AG04449 (cell line): ENCODE results near the gene MCM9.
"Not testable (repeated sequence)": the region's sequence is repeated elsewhere in the genome, so short reads cannot be mapped to it uniquely, and the experiment has no call there.

Experiments
- CTCF ChIA-PET: fragments of 350-600 bp; formaldehyde crosslinking; extraction: SDS; loops from one replicate; lab custom pipeline; 2021; ENCODE audit warnings: antibody characterized with exemption; lab: Yijun Ruan, JAX
- POLR2A ChIA-PET: fragments of 400-600, 350-600 bp; formaldehyde crosslinking; extraction: SDS; loops from one replicate; lab custom pipeline; 2020; ENCODE audit warnings: antibody characterized with exemption, inconsistent platforms; lab: Yijun Ruan, JAX
- DNase-seq: peaks from one replicate; pipeline ENCODE4 v3.0.0-alpha.2; 2010; ENCODE audit warnings: low read depth, low spot score
- H3K4me3 ChIP-seq: 2 replicates; pipeline ENCODE4 v1.5.1; 2011; ENCODE audit warnings: low read depth, mild to moderate bottlenecking, control low read depth, low read length
- TF ChIP-seq, protein P1 (sequence below): IDR thresholded peaks from one replicate; pipeline ENCODE4 v1.5.1; 2011; ENCODE audit warnings: mild to moderate bottlenecking, moderate library complexity, low read length, control low read depth, inconsistent platforms; ENCODE audit not compliant: insufficient read depth; ENCODE audit errors: missing control alignments

MCM9 gene

DNA sequence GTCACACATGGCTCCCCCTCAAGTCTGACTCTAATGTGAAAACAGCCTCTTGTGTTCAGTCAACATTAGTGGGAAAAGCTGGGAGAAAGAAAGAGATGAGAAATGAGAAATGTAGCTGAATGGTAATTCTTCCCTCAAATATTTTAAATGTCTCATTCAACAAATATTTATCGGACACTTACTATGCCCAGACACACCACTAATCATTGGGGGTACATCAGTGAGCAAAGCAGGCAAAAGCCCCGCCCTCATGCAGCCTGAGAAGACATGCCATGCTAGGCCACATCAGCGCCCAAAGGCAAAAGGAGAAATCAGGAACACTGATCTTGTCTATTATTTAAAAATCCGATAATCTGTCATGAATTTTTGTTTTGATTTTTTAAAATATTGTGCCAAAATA, 130.9 kb downstream of the MCM9 start:
- TF ChIP-seq, protein P1, sequence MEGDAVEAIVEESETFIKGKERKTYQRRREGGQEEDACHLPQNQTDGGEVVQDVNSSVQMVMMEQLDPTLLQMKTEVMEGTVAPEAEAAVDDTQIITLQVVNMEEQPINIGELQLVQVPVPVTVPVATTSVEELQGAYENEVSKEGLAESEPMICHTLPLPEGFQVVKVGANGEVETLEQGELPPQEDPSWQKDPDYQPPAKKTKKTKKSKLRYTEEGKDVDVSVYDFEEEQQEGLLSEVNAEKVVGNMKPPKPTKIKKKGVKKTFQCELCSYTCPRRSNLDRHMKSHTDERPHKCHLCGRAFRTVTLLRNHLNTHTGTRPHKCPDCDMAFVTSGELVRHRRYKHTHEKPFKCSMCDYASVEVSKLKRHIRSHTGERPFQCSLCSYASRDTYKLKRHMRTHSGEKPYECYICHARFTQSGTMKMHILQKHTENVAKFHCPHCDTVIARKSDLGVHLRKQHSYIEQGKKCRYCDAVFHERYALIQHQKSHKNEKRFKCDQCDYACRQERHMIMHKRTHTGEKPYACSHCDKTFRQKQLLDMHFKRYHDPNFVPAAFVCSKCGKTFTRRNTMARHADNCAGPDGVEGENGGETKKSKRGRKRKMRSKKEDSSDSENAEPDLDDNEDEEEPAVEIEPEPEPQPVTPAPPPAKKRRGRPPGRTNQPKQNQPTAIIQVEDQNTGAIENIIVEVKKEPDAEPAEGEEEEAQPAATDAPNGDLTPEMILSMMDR, result no peak
- no peak for DNase-seq
- ChIA-PET POLR2A (no interaction called here), CTCF (interaction anchor here (1.4 to 5.6 kb wide), 3 partner anchors 14 to 520 kb away, joined by 3 to 85 read pairs (median 18); no protein-coding TSS in a partner anchor)
- no peak overlapping the region for H3K4me3 ChIP-seq

DNA sequence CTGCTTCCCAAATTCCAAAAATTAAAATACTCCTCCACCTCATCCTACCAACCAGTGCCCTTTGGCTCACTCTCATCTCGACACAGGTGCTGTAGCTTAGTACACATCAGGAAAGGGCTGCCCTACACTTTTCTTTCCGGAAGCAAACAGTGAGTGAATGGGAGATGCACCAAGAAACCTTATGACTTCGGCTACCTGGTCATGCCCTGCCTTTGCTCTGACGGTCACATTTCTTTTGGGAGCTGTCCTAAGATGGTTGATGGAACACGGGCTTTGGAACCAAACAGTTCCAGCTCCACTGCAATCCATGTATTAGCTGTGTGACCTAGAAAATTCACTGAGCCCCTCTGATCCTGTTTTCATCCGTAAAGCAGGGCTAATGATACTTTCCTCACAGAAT, 133.7 kb downstream of the MCM9 start:
- ChIA-PET CTCF (interaction anchor here (1.0 to 5.6 kb wide), 20 partner anchors 8 to 518 kb away, joined by 3 to 85 read pairs (median 6); partner anchors contain the start of genes ASF1A and MCM9), POLR2A (no interaction called here)
- no peak overlapping the region for H3K4me3 ChIP-seq
- no peak for DNase-seq
- TF ChIP-seq, protein P1, result no peak

DNA sequence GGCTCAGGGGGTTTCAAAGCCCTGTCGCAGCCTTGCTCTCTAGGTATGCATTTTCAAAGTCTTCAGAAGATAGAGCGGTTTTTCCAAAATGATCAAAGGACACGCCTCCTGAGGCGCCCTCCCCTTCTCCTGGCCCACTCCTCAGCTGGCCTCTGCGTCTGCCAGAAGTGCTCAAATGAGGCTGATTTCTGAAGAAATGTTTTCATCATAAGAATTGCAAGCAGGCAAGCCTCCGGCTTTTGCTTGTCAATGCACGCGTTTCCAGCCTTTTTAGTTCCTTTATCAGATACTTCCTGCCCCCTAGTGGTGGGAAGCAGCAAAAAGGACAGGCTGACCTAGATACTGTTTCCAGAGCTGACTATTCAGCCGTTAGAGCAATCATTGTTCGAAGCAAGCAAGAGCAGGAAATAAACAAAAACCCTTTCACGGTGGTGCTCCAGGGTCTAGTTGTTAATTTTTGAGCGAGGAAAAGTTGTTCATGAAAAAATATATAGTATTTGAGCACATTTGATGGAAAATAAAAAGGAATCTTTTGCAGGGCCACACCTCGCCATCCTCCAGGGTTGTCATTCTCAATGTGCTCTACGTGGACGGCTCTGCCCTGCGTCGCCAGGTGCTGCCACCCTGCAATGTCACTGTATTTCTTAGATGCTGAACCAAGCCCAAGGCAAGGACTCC, 134.4 kb downstream of the MCM9 start:
- CTCF ChIA-PET, result interaction anchor here (0.6 to 5.6 kb wide), 30 partner anchors 9 to 963 kb away, joined by 3 to 85 read pairs (median 4); partner anchors contain the start of genes ASF1A and MCM9
- DNase-seq, result peak; percentile 50

DNA sequence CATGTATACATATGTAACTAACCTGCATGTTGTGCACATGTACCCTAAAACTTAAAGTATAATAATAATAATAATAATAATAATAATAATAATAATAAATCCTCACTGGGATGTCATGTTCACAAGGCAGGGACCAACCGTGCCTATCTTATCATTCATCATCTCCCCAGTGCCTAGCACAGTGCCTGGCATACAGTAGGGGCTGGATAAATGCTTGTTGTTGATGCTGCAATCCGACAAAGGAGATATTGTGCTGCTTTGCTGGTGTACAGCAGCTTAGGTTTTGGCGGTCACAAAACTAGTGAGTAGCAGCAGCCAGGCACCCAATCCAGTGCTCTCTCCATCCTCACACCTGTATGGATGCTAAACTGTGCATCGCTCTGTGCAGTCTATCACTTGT, 135.1 kb downstream of the MCM9 start:
- DNase-seq, result no peak
- CTCF ChIA-PET, result interaction anchor here (0.7 to 5.6 kb wide), 18 partner anchors 9 to 517 kb away, joined by 3 to 85 read pairs (median 6); no protein-coding TSS in a partner anchor
- POLR2A ChIA-PET, result no interaction called here
- no peak overlapping the region for H3K4me3 ChIP-seq
- TF ChIP-seq, protein P1, result no peak

More for the DNA sequence above, 134.4 kb downstream of the MCM9 start:
- POLR2A ChIA-PET, result no interaction called here
- TF ChIP-seq, protein P1, result peak; percentile 80
- no peak overlapping the region; the same call in 1 of the 2 replicates for H3K4me3 ChIP-seq

DNA sequence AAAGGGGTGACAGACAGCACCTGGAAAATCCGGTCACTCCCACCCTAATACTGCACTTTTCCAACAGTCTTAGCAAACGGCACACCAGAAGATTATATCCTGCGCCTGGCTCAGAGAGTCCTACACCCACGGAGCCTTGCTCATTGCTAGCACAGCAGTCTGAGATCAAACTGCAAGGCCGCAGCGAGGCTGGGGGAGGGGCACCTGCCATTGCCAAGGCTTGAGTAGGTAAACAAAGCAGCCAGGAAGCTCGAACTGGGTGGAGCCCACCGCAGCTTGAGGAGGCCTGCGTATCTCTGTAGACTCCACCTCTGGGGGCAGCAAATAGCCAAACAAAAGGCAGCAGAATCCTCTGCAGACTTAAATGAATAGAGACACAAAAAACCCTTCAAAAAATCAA, 138.4 kb downstream of the MCM9 start:
- H3K4me3 ChIP-seq, POLR2A ChIA-PET, DNase-seq: not testable (repeated sequence)
- CTCF ChIA-PET, result interaction anchor here (1.1 kb wide), 1 partner anchor 15 kb away, joined by 3 read pairs; no protein-coding TSS in a partner anchor

DNA sequence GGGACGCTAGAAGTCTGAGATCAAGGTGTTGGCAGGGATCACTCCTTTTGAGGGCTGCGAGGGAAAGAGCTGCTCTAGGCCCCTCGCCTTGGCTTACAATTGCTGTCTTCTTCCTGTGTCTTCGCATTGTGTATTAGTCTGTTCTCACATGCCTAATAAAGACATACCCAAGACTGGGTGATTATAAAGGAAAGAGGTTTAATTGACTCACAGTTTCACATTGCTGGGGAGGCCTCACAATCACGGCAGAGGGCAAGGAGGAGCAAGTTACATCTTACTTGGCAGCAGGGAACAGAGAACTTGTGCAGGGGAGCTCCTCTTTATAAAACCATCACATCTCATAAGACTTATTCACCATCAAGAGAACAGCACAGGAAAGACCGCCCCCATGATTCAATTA, 143.5 kb downstream of the MCM9 start:
- TF ChIP-seq, protein P1, result no peak
- CTCF ChIA-PET, result interaction anchor here (1.2 to 8.1 kb wide), 3 partner anchors 11 to 509 kb away, joined by 3 to 85 read pairs (median 3); no protein-coding TSS in a partner anchor
- DNase-seq, result no peak
- POLR2A ChIA-PET, result no interaction called here
- no peak overlapping the region for H3K4me3 ChIP-seq

DNA sequence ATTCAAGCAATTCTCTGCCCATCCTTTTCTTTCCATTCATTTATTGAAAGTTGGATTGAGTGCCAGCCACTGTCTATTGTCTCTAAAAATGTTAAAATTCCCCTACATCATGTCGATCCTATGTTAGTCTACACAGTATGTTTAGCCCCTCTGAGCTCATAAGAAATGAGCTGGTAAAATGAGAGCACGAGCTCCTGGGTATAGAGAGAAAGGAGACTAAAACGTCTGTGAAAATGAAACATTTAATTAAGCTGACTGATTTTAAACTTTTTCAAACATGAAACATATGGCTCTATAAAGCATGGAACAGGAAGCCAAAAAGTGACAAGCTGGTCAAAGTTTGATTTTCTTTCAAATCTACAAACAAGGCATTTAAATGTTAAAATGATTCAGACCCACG, 145.0 kb downstream of the MCM9 start:
- ChIA-PET POLR2A (no interaction called here), CTCF (interaction anchor here (1.3 to 8.1 kb wide), 2 partner anchors 12 kb away, joined by 4 to 85 read pairs; no protein-coding TSS in a partner anchor)
- TF ChIP-seq, protein P1, result no peak
- no peak for DNase-seq
- H3K4me3 ChIP-seq, result no peak overlapping the region
